LNCaP clone FGC (cell line): ENCODE results near the gene ZNF335.
"Not testable (repeated sequence)": the region's sequence is repeated elsewhere in the genome, so short reads cannot be mapped to it uniquely, and the experiment has no call there.

ENCODE experiments used
- DNase-seq: peaks from one replicate; pipeline ENCODE4 v3.0.0-alpha.2; 2011; ENCODE audit warnings: low read depth
- H3K4me3 ChIP-seq: 2 replicates; pipeline ENCODE4 v1.5.1; 2011; ENCODE audit warnings: mild to moderate bottlenecking, low read depth, low read length, control low read depth
- CTCF ChIP-seq: IDR thresholded peaks from 2 replicates; pipeline ENCODE4 v1.5.1; 2012; ENCODE audit warnings: mild to moderate bottlenecking; ENCODE audit not compliant: control insufficient read depth, insufficient read depth; ENCODE audit errors: extremely low read depth

The ZNF335 gene

GRCh38 chr20:45904583-45905504 is 67.2 kb downstream of the ZNF335 start:
- no peak for TF ChIP-seq CTCF
- no peak for DNase-seq
- no peak overlapping the region for H3K4me3 ChIP-seq

- TF ChIP-seq CTCF: no peak
- no peak overlapping the region for H3K4me3 ChIP-seq
- no peak for DNase-seq
These were observed 69.8 kb downstream of the ZNF335 start for GRCh38 chr20:45902199-45902701.

- not testable (repeated sequence) for DNase-seq, H3K4me3 ChIP-seq
These were observed 70.7 kb downstream of the ZNF335 start for GRCh38 chr20:45901332-45901731.

- no peak for DNase-seq
- H3K4me3 ChIP-seq: no peak overlapping the region
- no peak for TF ChIP-seq CTCF
These were observed 72.8 kb downstream of the ZNF335 start for GRCh38 chr20:45899046-45899835.
